Measurements from ENCODE around the gene FAM110D.

DNA sequence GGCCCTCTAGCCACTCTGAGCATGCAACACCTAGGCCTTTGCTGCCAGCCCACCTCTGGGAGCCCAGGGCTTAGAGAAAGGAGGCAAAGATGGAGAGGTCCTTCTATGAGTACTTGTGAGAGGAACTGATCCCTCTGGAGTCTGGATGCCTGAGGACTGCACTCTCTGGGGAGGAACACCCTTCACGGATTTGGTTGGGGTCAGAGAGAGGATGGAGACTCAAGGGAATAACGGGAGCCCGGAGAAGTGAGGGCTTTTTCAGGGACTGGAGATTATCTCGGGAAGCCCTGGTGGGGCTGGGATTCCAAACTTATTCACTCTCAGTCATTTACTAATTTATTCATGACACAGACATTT is 10.3 kb downstream of the FAM110D start:
- TF ChIP-seq, protein P1, sequence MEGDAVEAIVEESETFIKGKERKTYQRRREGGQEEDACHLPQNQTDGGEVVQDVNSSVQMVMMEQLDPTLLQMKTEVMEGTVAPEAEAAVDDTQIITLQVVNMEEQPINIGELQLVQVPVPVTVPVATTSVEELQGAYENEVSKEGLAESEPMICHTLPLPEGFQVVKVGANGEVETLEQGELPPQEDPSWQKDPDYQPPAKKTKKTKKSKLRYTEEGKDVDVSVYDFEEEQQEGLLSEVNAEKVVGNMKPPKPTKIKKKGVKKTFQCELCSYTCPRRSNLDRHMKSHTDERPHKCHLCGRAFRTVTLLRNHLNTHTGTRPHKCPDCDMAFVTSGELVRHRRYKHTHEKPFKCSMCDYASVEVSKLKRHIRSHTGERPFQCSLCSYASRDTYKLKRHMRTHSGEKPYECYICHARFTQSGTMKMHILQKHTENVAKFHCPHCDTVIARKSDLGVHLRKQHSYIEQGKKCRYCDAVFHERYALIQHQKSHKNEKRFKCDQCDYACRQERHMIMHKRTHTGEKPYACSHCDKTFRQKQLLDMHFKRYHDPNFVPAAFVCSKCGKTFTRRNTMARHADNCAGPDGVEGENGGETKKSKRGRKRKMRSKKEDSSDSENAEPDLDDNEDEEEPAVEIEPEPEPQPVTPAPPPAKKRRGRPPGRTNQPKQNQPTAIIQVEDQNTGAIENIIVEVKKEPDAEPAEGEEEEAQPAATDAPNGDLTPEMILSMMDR (IDR thresholded peaks at IDR 0.05) = no peak
- no peak for TF ChIP-seq POLR2A (IDR thresholded peaks at IDR 0.05)
